Kidney (tissue), 14 donors: Measurements from ENCODE around the gene DDX21. TPM values are rescaled to one million over a fixed set of nuclear protein-coding genes. Genes with fewer than 3 reads are reported as not detected.

Experiments used
- DNase-seq, 5 donors: peaks; one replicate each; pipeline ENCODE4 v3.0.0-alpha.2; 2013 to 2020
- FAIRE-seq: peaks from 2 replicates; lab custom pipeline; 2012; peaks lifted over from hg19 to GRCh38; lab: Jason Lieb, UNC
- H3K27ac ChIP-seq, 2 donors: one replicate each; pipeline ENCODE4 v1.7.0; 2013; ENCODE audit warnings: low read depth in 2 of 2, low read length in 2 of 2, inconsistent platforms in 1 of 2
- H3K27me3 ChIP-seq: one replicate; pipeline ENCODE4 v1.7.1; 2013; ENCODE audit warnings: low read length, inconsistent platforms; ENCODE audit not compliant: control insufficient read depth, insufficient read depth
- H3K36me3 ChIP-seq, 3 donors: one replicate each; pipeline versions ENCODE4 v1.7.0 to v1.7.1; 2013; ENCODE audit warnings: low read length in 3 of 3, control low read depth in 1 of 3, inconsistent platforms in 1 of 3; ENCODE audit not compliant: insufficient read depth in 3 of 3, control insufficient read depth in 2 of 3
- H3K4me1 ChIP-seq, 3 donors: one replicate each; pipeline versions ENCODE4 v1.7.0 to v1.7.1; 2013; ENCODE audit warnings: low read length in 3 of 3, inconsistent platforms in 1 of 3, low read depth in 1 of 3; ENCODE audit not compliant: control insufficient read depth in 2 of 3, insufficient read depth in 2 of 3
- H3K4me3 ChIP-seq, 3 donors: one replicate each; pipeline versions ENCODE4 v1.7.0 to v1.8.1; 2013; ENCODE audit warnings: low read length in 3 of 3, control low read depth in 1 of 3, inconsistent platforms in 1 of 3
- H3K9ac ChIP-seq, 3 donors: one replicate each; pipeline versions ENCODE4 v1.7.0 to v1.7.1; 2013; ENCODE audit warnings: low read length in 3 of 3, control low read depth in 1 of 3, inconsistent platforms in 1 of 3
- H3K9me3 ChIP-seq, 3 donors: one replicate each; pipeline versions ENCODE4 v1.7.0 to v1.7.1; 2013; ENCODE audit warnings: low read length in 3 of 3, control low read depth in 1 of 3, inconsistent platforms in 1 of 3; ENCODE audit not compliant: control insufficient read depth in 2 of 3, insufficient read depth in 1 of 3
- CTCF ChIP-seq: IDR thresholded peaks from 3 replicates; pipeline ENCODE4 v1.5.1; 2012; ENCODE audit warnings: mild to moderate bottlenecking, moderate library complexity, borderline replicate concordance; ENCODE audit not compliant: insufficient read depth; ENCODE audit errors: extremely low read depth
- intact Hi-C: fragments of 100-400 bp; cut with DNase I; formaldehyde crosslinking; loops from one replicate; pipeline ENCODE4 v1.11.1; 2022
- polyA plus RNA-seq: library from polyadenylated mRNA; stranded (reverse); fragments of 350-450 nt; fragmentation: Illumina TruSeq; extraction: RNeasy Lipid Tissue Mini Kit (QIAGEN cat#74804); gene quantifications from one replicate; pipeline ENCODE4 v1.2.3, GENCODE V29; 2014; ENCODE audit warnings: low read depth, low replicate concordance; ENCODE audit not compliant: insufficient read depth
- total RNA-seq: library from RNA; stranded (reverse); fragmentation: NEBNext Ultra II Directional; extraction: Animal tissue kit (Norgen Biotek cat#: 25700); gene quantifications from one replicate; pipeline ENCODE4 v1.2.1, GENCODE V29; 2021
- donor health status: control.
- donor health status: control.
- donor health status: control.
- donor health status: control.
- donor health status: control.
- donor health status: DM: yes; HTN: yes; CAD: no.
- donor health status: Normal renal cell carcinoma (clear cell type).

The DDX21 gene
- total and polyA plus RNA-seq, 2 donors from 2014 or later = 8.9 to 49.4 TPM

- Histone ChIP-seq H3K27ac (no peak overlapping the region), H3K9me3 (no peaks in the 10 kb centered on the region), H3K36me3 (peaks cover 2 to 18% (median 5%) of the 10 kb centered on the region in 3 donors), H3K27me3 (no peaks in the 10 kb centered on the region), H3K4me3 (peak overlapping the region in 1 of 3 donors; percentile 95), H3K9ac (peak overlapping the region in 1 of 3 donors; percentile 86), H3K4me1 (peaks cover 0 to 4% (median 0%) of the 10 kb centered on the region in 3 donors)
- no peak for TF ChIP-seq CTCF
- intact Hi-C loops = no loop called here
- DNase-seq (no peak), FAIRE-seq (no peak)
These were observed 1.7 kb downstream of the DDX21 start for GRCh38 chr10:68957654-68958053.

DNA sequence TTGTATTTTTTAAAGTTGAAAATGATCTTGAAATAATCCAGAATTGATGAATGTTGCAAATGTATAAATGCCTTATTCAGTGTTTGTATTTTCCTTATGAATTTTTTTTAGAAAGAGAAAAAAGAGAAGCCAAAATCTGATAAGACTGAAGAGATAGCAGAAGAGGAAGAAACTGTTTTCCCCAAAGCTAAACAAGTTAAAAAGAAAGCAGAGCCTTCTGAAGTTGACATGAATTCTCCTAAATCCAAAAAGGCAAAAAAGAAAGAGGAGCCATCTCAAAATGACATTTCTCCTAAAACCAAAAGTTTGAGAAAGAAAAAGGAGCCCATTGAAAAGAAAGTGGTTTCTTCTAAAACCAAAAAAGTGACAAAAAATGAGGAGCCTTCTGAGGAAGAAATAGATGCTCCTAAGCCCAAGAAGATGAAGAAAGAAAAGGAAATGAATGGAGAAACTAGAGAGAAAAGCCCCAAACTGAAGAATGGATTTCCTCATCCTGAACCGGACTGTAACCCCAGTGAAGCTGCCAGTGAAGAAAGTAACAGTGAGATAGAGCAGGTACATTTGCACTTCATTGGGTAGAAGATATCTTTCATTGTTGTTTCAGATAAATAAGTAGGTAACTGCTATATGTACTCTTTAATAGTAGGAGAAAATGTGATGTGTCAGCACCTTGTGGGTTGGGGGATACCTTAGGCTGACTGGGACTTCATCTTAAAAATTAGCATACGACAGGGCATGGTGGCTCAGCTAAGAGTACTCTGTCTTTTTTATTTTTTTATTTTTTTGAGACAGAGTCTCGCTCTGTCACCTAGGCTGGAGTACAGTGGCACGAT lies 3.9 kb downstream of the DDX21 start:
- peaks cover 0 to 4% (median 0%) of the 10 kb centered on the region in 3 donors for H3K4me1 ChIP-seq
- FAIRE-seq (no peak), DNase-seq (no peak)
- no peak for TF ChIP-seq CTCF
- H3K36me3 ChIP-seq = peaks cover 6 to 26% (median 13%) of the 10 kb centered on the region in 3 donors
- H3K9me3 ChIP-seq = no peaks in the 10 kb centered on the region
- no peak overlapping the region for H3K27ac ChIP-seq
- no peaks in the 10 kb centered on the region for H3K27me3 ChIP-seq
- no peak overlapping the region for H3K9ac ChIP-seq
- no peak overlapping the region for H3K4me3 ChIP-seq
- intact Hi-C loops = no loop called here

GRCh38 chr10:68963151-68963550 lies 7.2 kb downstream of the DDX21 start:
- no peak overlapping the region for H3K4me3 ChIP-seq
- no peak for FAIRE-seq
- no peaks in the 10 kb centered on the region for H3K27me3 ChIP-seq

More at GRCh38 chr10:68963151-68963550, 7.2 kb downstream of the DDX21 start:
- Histone ChIP-seq H3K36me3 (peaks cover 9 to 45% (median 26%) of the 10 kb centered on the region in 3 donors), H3K9ac (no peak overlapping the region), H3K4me1 (no peaks in the 10 kb centered on the region), H3K27ac (no peak overlapping the region), H3K9me3 (no peaks in the 10 kb centered on the region)
- no peak for DNase-seq
- TF ChIP-seq CTCF = no peak
- intact Hi-C loops = no loop called here
